ENCODE measurements around the gene PMIS2. TPM values are rescaled to one million over a fixed set of nuclear protein-coding genes. Genes with fewer than 3 reads are reported as not detected.
"Not testable (repeated sequence)": the region's sequence is repeated elsewhere in the genome, so short reads cannot be mapped to it uniquely, and the experiment has no call there.

Gene PMIS2
- total and polyA plus RNA-seq, 11 donors: not detected

- WGBS, 4 donors: 54 to 71% (median 67%) methylated on average over 4 of the region's 4 CpGs
- Histone ChIP-seq H3K9me3 (no peaks in the 10 kb centered on the region), H3K27me3 (peaks cover 0 to 26% (median 6%) of the 10 kb centered on the region in 9 donors)
Measured at GRCh38 chr19:35596366-35596999, 10.5 kb downstream of the PMIS2 start.

GRCh38 chr19:35601971-35602370 lies 16.0 kb downstream of the PMIS2 start:
- Histone ChIP-seq H3K9me3 (peaks cover 0 to 3% (median 0%) of the 10 kb centered on the region in 12 donors), H3K27ac (no peak overlapping the region), H3K4me1 (no peaks in the 10 kb centered on the region), H3K4me3 (no peak overlapping the region), H3K27me3 (peaks cover 0 to 3% (median 0%) of the 10 kb centered on the region in 9 donors), H3K36me3 (no peaks in the 10 kb centered on the region)
- intact Hi-C loops (cut with DNase I): no loop called here
- 83 to 91% (median 89%) methylated on average over 3 of the region's 3 CpGs for WGBS, 4 donors
- ATAC-seq (no peak), DNase-seq (no peak)
- TF ChIP-seq POLR2A (IDR thresholded peaks at IDR 0.05) (no peak), CTCF (IDR thresholded peaks at IDR 0.05) (no peak)

More at GRCh38 chr19:35596366-35596999, 10.5 kb downstream of the PMIS2 start:
- Histone ChIP-seq H3K4me1 (no peaks in the 10 kb centered on the region), H3K36me3 (no peaks in the 10 kb centered on the region), H3K27ac (no peak overlapping the region), H3K4me3 (no peak overlapping the region)
- ATAC-seq (no peak), DNase-seq (no peak)
- intact Hi-C loops (cut with DNase I): loop anchor here in 1 of 10 donors (10.0 kb wide), 1 partner anchor 242 kb away; the partner anchor contains the start of gene FFAR3
- TF ChIP-seq CTCF (IDR thresholded peaks at IDR 0.05) (no peak), POLR2A (IDR thresholded peaks at IDR 0.05) (no peak)

DNA sequence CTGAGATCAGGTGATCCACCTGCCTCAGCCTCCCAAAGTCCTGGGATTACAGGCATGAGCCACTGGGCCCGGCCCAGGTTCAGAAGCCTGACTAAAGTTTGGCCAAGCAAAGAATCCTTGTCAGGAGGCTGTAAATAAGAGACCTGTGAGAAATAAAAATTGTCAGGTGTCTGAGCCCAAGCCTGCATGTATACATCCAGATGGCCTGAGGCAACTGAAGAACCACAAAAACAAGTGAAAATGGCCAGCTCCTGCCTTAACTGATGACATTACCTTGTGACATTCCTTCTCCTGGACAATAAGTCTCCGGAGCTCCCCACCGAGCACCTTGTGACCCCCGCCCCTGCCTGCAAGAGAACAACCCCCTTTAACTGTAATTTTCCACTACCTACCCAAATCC lies 18.5 kb downstream of the PMIS2 start:
- DNase-seq; H3K4me3 ChIP-seq; H3K4me1 ChIP-seq; H3K27me3 ChIP-seq; ATAC-seq; intact Hi-C loops (cut with DNase I); H3K27ac ChIP-seq; H3K36me3 ChIP-seq: not testable (repeated sequence)
- WGBS, 4 donors: 76 to 85% (median 84%) methylated on average over 4 of the region's 4 CpGs
- H3K9me3 ChIP-seq: peaks cover 0 to 22% (median 2%) of the 10 kb centered on the region in 12 donors

DNA sequence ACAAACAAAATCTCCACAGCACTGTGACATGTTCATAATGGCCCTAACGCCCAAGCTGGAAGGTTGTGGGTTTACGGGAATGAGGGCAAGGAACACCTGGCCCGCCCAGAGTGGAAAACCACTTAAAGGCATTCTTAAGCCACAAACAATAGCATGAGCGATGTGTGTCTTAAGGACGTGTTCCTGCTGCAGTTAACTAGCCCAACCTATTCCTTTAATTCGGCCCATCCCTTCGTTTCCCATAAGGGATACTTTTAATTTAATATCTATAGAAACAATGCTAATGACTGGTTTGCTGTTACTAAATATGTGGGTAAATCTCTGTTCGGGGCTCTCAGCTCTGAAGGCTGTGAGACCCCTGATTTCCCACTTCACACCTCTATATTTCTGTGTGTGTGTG lies 21.2 kb downstream of the PMIS2 start:
- H3K27ac ChIP-seq; ATAC-seq; H3K4me3 ChIP-seq; H3K27me3 ChIP-seq; DNase-seq; intact Hi-C loops (cut with DNase I); H3K36me3 ChIP-seq: not testable (repeated sequence)
- WGBS, 4 donors: 86 to 95% (median 88%) methylated on average over 8 of the region's 8 CpGs
- peaks cover 0 to 14% (median 4%) of the 10 kb centered on the region in 12 donors for H3K4me1 ChIP-seq
- peaks cover 0 to 22% (median 2%) of the 10 kb centered on the region in 12 donors for H3K9me3 ChIP-seq

DNA sequence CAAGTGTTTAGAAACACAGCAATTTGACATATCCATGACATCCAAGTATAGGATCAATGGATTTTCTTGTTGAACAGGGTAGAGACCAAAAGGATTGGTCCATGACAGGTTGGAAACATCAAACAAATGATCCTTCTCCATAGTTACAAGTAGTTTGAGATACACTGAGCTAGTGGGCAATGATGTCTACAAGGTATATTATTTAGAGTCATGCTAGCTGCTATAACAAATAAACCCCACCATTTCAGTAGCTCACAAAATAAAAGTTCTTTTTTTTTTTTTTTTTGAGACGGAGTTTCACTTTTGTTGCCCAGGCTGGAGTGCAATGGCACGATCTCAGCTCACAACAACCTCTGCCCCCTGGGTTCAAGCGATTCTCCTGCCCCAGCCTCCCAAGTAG lies 21.7 kb downstream of the PMIS2 start:
- no peak overlapping the region for H3K27ac ChIP-seq
- no peak for DNase-seq
- intact Hi-C loops (cut with DNase I): no loop called here
- H3K4me1 ChIP-seq: peaks cover 0 to 16% (median 5%) of the 10 kb centered on the region in 12 donors
- TF ChIP-seq CTCF (IDR thresholded peaks at IDR 0.05): no peak
- no peak for TF ChIP-seq POLR2A (IDR thresholded peaks at IDR 0.05)
- H3K36me3 ChIP-seq: no peaks in the 10 kb centered on the region
- no peak for ATAC-seq
- H3K27me3 ChIP-seq: no peaks in the 10 kb centered on the region
- 73 to 87% (median 82%) methylated on average over 3 of the region's 3 CpGs for WGBS, 4 donors
- H3K9me3 ChIP-seq: peaks cover 0 to 22% (median 2%) of the 10 kb centered on the region in 12 donors
- H3K4me3 ChIP-seq: no peak overlapping the region
